GM12865 (cell line): ENCODE data around the gene C19orf38.

Source experiments
- DNase-seq: peaks from one replicate; pipeline ENCODE4 v3.0.0; 2010; ENCODE audit warnings: low read depth
- H3K4me3 ChIP-seq: 2 replicates; pipeline ENCODE4 v1.5.1; 2011; ENCODE audit warnings: mild to moderate bottlenecking, low read depth, low read length, control low read depth
- CTCF ChIP-seq: IDR thresholded peaks from 2 replicates; pipeline ENCODE4 v1.5.1; 2011; ENCODE audit warnings: low read length, control low read depth, low read depth, inconsistent platforms; ENCODE audit not compliant: insufficient read depth; ENCODE audit errors: missing control alignments

C19orf38 gene

GRCh38 chr19:10808937-10809649 lies 39.1 kb upstream of the C19orf38 start:
- H3K4me3 ChIP-seq = no peak overlapping the region
- TF ChIP-seq CTCF = no peak
- DNase-seq = no peak

- no peak overlapping the region for H3K4me3 ChIP-seq
- no peak for DNase-seq
- no peak for TF ChIP-seq CTCF
Measured at GRCh38 chr19:10809651-10810285, 38.4 kb upstream of the C19orf38 start.

GRCh38 chr19:10811391-10812111 lies 36.7 kb upstream of the C19orf38 start:
- no peak for DNase-seq
- TF ChIP-seq CTCF = no peak
- no peak overlapping the region for H3K4me3 ChIP-seq

GRCh38 chr19:10812196-10812595 lies 36.0 kb upstream of the C19orf38 start:
- DNase-seq = no peak
- H3K4me3 ChIP-seq = no peak overlapping the region
- TF ChIP-seq CTCF = no peak

GRCh38 chr19:10812902-10813404 lies 35.3 kb upstream of the C19orf38 start:
- no peak overlapping the region for H3K4me3 ChIP-seq
- TF ChIP-seq CTCF = no peak
- DNase-seq = no peak

- no peak for TF ChIP-seq CTCF
- DNase-seq = no peak
Measured at GRCh38 chr19:10815007-10815536, 33.1 kb upstream of the C19orf38 start.

More at GRCh38 chr19:10815007-10815536, 33.1 kb upstream of the C19orf38 start:
- H3K4me3 ChIP-seq = no peak overlapping the region
